Glutamatergic neuron (in vitro differentiated cells): ENCODE measurements around the gene MGMT. TPM values are rescaled to one million over a fixed set of nuclear protein-coding genes. Genes with fewer than 3 reads are reported as not detected.

ENCODE experiments used
- DNase-seq: peaks from one replicate; pipeline ENCODE4 v3.0.0; 2022
- H3K27ac Mint-ChIP-seq: one replicate; pipeline ENCODE4 v1.8.0; 2020; ENCODE audit warnings: mild to moderate bottlenecking, mixed read lengths, inconsistent platforms; ENCODE audit not compliant: unreplicated experiment
- H3K27me3 Mint-ChIP-seq: one replicate; pipeline ENCODE4 v1.8.0; 2020; ENCODE audit warnings: mild to moderate bottlenecking, moderate library complexity, mixed read lengths, inconsistent platforms; ENCODE audit not compliant: unreplicated experiment
- H3K36me3 Mint-ChIP-seq: one replicate; pipeline ENCODE4 v1.8.0; 2020; ENCODE audit warnings: mild to moderate bottlenecking, mixed read lengths, inconsistent platforms; ENCODE audit not compliant: unreplicated experiment
- H3K4me1 Mint-ChIP-seq: one replicate; pipeline ENCODE4 v1.8.0; 2020; ENCODE audit warnings: mild to moderate bottlenecking, low read depth, mixed read lengths, inconsistent platforms; ENCODE audit not compliant: unreplicated experiment
- H3K4me3 Mint-ChIP-seq: one replicate; pipeline ENCODE4 v1.8.0; 2020; ENCODE audit warnings: mild to moderate bottlenecking, mixed read lengths, inconsistent platforms; ENCODE audit not compliant: unreplicated experiment
- H3K9me3 Mint-ChIP-seq: one replicate; pipeline ENCODE4 v1.8.0; 2020; ENCODE audit warnings: mild to moderate bottlenecking, moderate library complexity, mixed read lengths, inconsistent platforms; ENCODE audit not compliant: unreplicated experiment
- total RNA-seq: library from RNA; stranded (reverse); fragmentation: NEBNext Ultra II Directional; extraction: Animal tissue kit (Norgen Biotek cat#: 25700); gene quantifications from one replicate; pipeline ENCODE4 v1.2.1, GENCODE V29; 2021; ENCODE audit not compliant: unreplicated experiment
- TF ChIP-seq, protein P1 (sequence below): fragments of 200-600 bp; sonication (generic); IDR thresholded peaks from one replicate; pipeline ENCODE4 v1.5.0; 2021; ENCODE audit not compliant: partially characterized antibody, unreplicated experiment

The MGMT gene
- total RNA-seq, 1 donor from 2014 or later, result 15.9 TPM

DNA sequence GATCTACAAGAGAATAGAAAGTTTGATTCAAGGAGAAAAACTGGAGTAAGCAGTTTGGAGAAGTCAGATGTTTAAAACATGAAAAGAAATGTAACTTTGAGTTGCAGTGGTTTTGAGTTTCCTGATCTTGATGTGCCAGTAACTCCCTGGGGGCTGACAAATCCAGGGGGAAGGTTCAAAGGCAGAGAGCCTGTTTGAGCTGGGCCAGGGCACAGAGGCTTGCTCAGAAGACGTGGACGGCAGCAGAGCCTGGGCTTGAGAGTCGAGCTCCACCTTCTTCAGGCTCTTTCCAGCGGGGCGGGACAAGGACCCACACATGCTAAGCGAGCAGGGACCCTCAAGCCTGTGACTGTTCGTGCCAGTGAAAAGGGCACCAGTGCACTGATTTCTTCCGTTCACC lies 176.2 kb downstream of the MGMT start:
- DNase-seq, result no peak
- TF ChIP-seq, protein P1, sequence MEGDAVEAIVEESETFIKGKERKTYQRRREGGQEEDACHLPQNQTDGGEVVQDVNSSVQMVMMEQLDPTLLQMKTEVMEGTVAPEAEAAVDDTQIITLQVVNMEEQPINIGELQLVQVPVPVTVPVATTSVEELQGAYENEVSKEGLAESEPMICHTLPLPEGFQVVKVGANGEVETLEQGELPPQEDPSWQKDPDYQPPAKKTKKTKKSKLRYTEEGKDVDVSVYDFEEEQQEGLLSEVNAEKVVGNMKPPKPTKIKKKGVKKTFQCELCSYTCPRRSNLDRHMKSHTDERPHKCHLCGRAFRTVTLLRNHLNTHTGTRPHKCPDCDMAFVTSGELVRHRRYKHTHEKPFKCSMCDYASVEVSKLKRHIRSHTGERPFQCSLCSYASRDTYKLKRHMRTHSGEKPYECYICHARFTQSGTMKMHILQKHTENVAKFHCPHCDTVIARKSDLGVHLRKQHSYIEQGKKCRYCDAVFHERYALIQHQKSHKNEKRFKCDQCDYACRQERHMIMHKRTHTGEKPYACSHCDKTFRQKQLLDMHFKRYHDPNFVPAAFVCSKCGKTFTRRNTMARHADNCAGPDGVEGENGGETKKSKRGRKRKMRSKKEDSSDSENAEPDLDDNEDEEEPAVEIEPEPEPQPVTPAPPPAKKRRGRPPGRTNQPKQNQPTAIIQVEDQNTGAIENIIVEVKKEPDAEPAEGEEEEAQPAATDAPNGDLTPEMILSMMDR, result no peak
- H3K9me3 Mint-ChIP-seq, result peaks cover 2% of the 10 kb centered on the region
- H3K27me3 Mint-ChIP-seq, result peaks cover 1% of the 10 kb centered on the region
- peaks cover 4% of the 10 kb centered on the region for H3K36me3 Mint-ChIP-seq
- no peak overlapping the region for H3K27ac Mint-ChIP-seq
- peaks cover 16% of the 10 kb centered on the region for H3K4me1 Mint-ChIP-seq
- no peak overlapping the region for H3K4me3 Mint-ChIP-seq

DNA sequence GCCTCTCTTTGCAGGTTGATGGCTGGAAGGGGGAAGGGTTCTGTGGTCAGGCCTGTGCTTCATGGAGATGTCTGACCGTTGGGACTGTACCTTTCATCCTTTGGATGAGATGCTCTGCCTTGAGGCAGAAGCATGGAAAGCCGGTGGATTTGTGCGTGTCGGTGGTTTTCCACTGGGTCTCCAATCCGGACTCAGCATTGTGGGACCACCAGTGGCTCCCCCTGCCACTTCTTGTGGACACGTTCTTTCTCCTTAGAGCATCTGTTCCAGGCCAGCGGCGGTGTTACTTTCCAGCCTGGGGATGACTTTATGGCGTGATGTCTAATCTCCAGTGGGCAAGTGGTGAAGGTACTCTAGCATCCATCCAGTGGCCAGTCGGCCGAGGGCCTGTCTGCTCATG lies 178.4 kb downstream of the MGMT start:
- Mint-ChIP-seq H3K4me3 (no peak overlapping the region), H3K27me3 (peaks cover 1% of the 10 kb centered on the region), H3K27ac (no peak overlapping the region), H3K9me3 (no peaks in the 10 kb centered on the region), H3K36me3 (peaks cover 4% of the 10 kb centered on the region), H3K4me1 (peaks cover 30% of the 10 kb centered on the region)
- TF ChIP-seq, protein P1, result no peak
- no peak for DNase-seq

DNA sequence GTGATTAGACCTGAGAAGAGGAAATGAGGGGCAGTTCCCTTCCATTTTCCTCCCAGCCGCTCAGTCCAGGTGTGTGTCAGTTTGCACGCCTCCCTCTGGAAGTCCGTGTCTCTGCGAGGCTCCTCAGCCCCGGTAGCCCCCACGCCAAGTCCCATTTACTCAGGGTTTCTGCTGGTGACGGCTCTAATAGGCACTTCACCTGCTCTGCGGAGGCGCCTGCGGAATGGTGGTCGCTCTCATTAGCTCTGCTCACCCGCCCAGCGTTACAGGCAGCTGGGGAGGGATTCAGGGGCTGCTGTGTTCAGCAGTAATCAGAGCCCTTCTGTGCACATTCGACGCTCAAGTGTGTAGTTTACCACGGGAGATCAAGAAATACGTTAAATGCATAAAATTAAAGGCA lies 179.9 kb downstream of the MGMT start:
- no peak for DNase-seq
- Mint-ChIP-seq H3K27me3 (peaks cover 1% of the 10 kb centered on the region), H3K4me1 (peaks cover 37% of the 10 kb centered on the region), H3K4me3 (peak overlapping the region; percentile 9), H3K36me3 (peaks cover 4% of the 10 kb centered on the region), H3K27ac (no peak overlapping the region), H3K9me3 (no peaks in the 10 kb centered on the region)
- TF ChIP-seq, protein P1, result no peak

DNA sequence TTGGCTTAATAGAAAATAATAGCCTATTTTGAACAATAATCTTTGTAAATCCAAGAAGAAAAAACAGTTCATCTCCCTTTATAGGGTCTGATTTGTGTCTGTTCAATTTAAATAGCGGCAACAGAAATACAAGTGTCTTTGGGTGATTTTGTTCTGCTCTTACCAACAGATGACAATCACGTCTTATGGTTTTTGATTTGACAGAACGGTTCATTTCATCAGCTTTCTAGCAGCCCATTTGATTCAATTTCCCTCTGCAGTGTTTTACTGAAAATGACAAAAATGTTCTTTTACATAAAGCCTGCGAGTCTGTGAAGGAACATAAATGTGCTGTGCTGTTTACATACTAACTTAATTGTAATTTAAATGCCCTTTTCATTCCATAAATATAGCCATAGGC lies 180.5 kb downstream of the MGMT start:
- peaks cover 1% of the 10 kb centered on the region for H3K27me3 Mint-ChIP-seq
- H3K4me1 Mint-ChIP-seq, result peaks cover 40% of the 10 kb centered on the region
- DNase-seq, result no peak
- peaks cover 4% of the 10 kb centered on the region for H3K36me3 Mint-ChIP-seq
- TF ChIP-seq, protein P1, result no peak
- no peak overlapping the region for H3K4me3 Mint-ChIP-seq
- H3K27ac Mint-ChIP-seq, result no peak overlapping the region
- no peaks in the 10 kb centered on the region for H3K9me3 Mint-ChIP-seq

DNA sequence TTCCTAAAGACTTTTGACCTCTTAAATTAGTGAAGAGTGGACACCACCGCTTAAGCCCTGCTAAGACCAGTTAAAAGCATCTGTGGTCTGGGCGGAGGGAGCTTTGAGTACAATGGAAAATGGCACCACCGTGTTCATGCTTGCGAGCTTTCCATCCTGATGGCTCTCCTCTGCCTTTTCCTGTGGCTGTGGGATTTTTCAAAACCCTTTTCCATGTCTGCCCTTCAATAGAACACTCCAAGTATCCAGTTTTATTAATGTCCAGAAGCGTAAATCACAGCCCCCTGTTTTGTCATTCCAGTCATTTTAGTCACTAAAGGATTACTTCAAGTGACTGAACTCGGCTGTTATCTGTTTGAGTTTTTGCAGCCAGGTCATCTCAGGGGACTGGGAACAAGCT lies 181.8 kb downstream of the MGMT start:
- TF ChIP-seq, protein P1, result no peak
- no peak for DNase-seq
- Mint-ChIP-seq H3K9me3 (no peaks in the 10 kb centered on the region), H3K27ac (peak overlapping the region; percentile 88), H3K4me1 (peaks cover 50% of the 10 kb centered on the region), H3K4me3 (peak overlapping the region; percentile 75), H3K27me3 (peaks cover 2% of the 10 kb centered on the region), H3K36me3 (peaks cover 4% of the 10 kb centered on the region)
